Sigmoid colon (tissue), 4 donors: Measurements from ENCODE around the gene ZNF554.

Experiments
- EP300 ChIP-seq, 4 donors: sonication (generic); formaldehyde crosslinking; IDR thresholded peaks; one replicate each; pipeline ENCODE4 v1.6.1; 2017; ENCODE audit warnings: antibody characterized with exemption in 4 of 4
- POLR2A ChIP-seq, 2 donors: fragments of 450-650 bp; IDR thresholded peaks; one replicate each; pipeline ENCODE4 v1.6.1; 2016; ENCODE audit warnings: antibody characterized with exemption in 2 of 2, mild to moderate bottlenecking in 2 of 2, moderate library complexity in 2 of 2
- POLR2AphosphoS5 ChIP-seq, 4 donors: sonication (generic); formaldehyde crosslinking; IDR thresholded peaks; one replicate each; pipeline ENCODE4 v1.6.1; 2017; ENCODE audit warnings: antibody characterized with exemption in 4 of 4
- TF ChIP-seq, protein P1 (sequence below), 4 experiments: fragments of 450-650 bp in 3 of 4; fragments of 200-600 bp in 1 of 4; IDR thresholded peaks; one replicate each; pipeline ENCODE4 v1.5.1; 2016 to 2019; ENCODE audit warnings: antibody characterized with exemption in 4 of 4, mild to moderate bottlenecking in 3 of 4, moderate library complexity in 2 of 4

GRCh38 chr19:2823646-2824045 lies 4.0 kb downstream of the ZNF554 start:
- TF ChIP-seq, protein P1, sequence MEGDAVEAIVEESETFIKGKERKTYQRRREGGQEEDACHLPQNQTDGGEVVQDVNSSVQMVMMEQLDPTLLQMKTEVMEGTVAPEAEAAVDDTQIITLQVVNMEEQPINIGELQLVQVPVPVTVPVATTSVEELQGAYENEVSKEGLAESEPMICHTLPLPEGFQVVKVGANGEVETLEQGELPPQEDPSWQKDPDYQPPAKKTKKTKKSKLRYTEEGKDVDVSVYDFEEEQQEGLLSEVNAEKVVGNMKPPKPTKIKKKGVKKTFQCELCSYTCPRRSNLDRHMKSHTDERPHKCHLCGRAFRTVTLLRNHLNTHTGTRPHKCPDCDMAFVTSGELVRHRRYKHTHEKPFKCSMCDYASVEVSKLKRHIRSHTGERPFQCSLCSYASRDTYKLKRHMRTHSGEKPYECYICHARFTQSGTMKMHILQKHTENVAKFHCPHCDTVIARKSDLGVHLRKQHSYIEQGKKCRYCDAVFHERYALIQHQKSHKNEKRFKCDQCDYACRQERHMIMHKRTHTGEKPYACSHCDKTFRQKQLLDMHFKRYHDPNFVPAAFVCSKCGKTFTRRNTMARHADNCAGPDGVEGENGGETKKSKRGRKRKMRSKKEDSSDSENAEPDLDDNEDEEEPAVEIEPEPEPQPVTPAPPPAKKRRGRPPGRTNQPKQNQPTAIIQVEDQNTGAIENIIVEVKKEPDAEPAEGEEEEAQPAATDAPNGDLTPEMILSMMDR (IDR thresholded peaks at IDR 0.05) = no peak
- TF ChIP-seq POLR2A (IDR thresholded peaks at IDR 0.05) (no peak), POLR2AphosphoS5 (IDR thresholded peaks at IDR 0.05) (no peak), EP300 (IDR thresholded peaks at IDR 0.05) (no peak)
